Measurements from ENCODE around the gene GUF1. TPM values are rescaled to one million over a fixed set of nuclear protein-coding genes. Genes with fewer than 3 reads are reported as not detected.

Gene GUF1
- total and polyA plus RNA-seq, 2 of the 13 experiments (the other 11 are each of a cell fraction or from before 2014, with no cell fraction given): 10.3 to 24.6 TPM

DNA sequence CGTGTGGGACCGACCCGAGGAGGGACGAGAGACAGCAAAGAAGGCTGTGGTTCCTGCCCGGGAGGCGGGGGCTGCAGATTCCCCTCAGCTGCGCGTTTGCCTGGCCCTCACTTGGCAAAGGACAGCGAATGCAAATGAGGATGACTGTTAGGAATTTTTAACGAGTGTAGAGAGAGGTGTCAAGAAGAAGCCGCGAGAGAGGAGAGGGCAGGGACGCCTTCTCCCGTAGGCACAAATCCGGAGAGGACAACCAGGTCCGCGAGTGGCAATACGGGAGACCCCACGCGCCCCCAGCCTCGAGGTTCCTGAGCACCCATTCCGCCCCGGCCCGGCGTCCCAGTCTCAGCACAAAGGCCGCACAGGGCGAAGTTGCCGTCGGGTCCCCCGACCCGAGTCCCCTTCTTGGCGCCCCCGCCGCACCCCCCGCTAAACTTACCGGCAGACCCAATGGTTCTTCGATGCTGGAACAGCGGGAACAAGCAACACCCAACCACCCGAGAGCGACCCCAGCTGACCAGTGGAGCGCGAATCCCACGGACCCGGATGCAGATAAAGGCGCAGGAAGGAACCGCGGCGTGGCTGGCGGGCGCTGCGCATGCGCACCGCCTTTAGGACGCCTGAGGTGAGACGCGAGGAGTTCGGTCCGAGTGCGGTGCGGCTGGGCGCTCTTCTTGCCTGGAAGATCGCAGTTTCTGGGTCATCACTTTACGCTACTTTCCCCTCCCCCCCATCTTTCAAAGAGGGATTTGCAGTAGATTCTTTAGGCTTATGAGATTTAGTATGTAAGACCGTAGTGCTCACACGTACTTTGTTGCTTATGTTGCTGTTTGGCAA lies 48.0 kb downstream of the GUF1 start, which contains the start of gene GNPDA2 (continued):
- TF ChIP-seq MED8 (CRISPR knock-in tag; IDR thresholded peaks at IDR 0.05; ENCODE audit: insufficient replicate concordance) (peak; percentile 28), ZFYVE20 (CRISPR knock-in tag; IDR thresholded peaks at IDR 0.05; ENCODE audit: borderline replicate concordance, low read depth) (0 out of 2 replicates have a peak, but pooled peaks have one; percentile 46), SOX6 (IDR thresholded peaks at IDR 0.05) (no peak), SOX6 (CRISPR knock-in tag; IDR thresholded peaks at IDR 0.05) (peak; percentile 36; the same call in 1 of the 2 replicates), ZNF589 (CRISPR knock-in tag; conservative IDR thresholded peaks at IDR 0.05) (no peak; the same call in 1 of the 2 replicates), ZC3H13 (CRISPR knock-in tag; IDR thresholded peaks at IDR 0.05) (no peak), ZKSCAN5 (CRISPR knock-in tag; IDR thresholded peaks at IDR 0.05) (no peak), SP1 (IDR thresholded peaks at IDR 0.05) (no peak), SP1 (CRISPR knock-in tag; IDR thresholded peaks at IDR 0.05) (0 out of 2 replicates have a peak, but pooled peaks have one; percentile 16), CBX2 (IDR thresholded peaks at IDR 0.05; ENCODE audit: low read depth, low read length) (no peak), CBX2 (CRISPR knock-in tag; IDR thresholded peaks at IDR 0.05; ENCODE audit: low read depth) (peak; percentile 61; the same call in 1 of the 2 replicates), HMGA1 (CRISPR knock-in tag; conservative IDR thresholded peaks at IDR 0.05) (no peak), EP300 (IDR thresholded peaks at IDR 0.05; ENCODE audit: low read depth in 2 of 2, low read length in 2 of 2) (no peak), EP300 (CRISPR knock-in tag; IDR thresholded peaks at IDR 0.05; ENCODE audit: borderline replicate concordance) (0 out of 2 replicates have a peak, but pooled peaks have one; percentile 25), FOSL1 (CRISPR knock-in tag; IDR thresholded peaks at IDR 0.05; ENCODE audit: borderline replicate concordance) (no peak), ZNF790 (CRISPR knock-in tag; IDR thresholded peaks at IDR 0.05; ENCODE audit: borderline replicate concordance) (peak; percentile 93; the same call in 1 of the 2 replicates), KLF15 (CRISPR knock-in tag; IDR thresholded peaks at IDR 0.05; ENCODE audit: borderline replicate concordance) (peak; percentile 53; the same call in 1 of the 2 replicates), CAMTA2 (CRISPR knock-in tag; IDR thresholded peaks at IDR 0.05; ENCODE audit: borderline replicate concordance) (peak; percentile 70; the same call in 1 of the 2 replicates)
- TF ChIP-seq, protein P1, sequence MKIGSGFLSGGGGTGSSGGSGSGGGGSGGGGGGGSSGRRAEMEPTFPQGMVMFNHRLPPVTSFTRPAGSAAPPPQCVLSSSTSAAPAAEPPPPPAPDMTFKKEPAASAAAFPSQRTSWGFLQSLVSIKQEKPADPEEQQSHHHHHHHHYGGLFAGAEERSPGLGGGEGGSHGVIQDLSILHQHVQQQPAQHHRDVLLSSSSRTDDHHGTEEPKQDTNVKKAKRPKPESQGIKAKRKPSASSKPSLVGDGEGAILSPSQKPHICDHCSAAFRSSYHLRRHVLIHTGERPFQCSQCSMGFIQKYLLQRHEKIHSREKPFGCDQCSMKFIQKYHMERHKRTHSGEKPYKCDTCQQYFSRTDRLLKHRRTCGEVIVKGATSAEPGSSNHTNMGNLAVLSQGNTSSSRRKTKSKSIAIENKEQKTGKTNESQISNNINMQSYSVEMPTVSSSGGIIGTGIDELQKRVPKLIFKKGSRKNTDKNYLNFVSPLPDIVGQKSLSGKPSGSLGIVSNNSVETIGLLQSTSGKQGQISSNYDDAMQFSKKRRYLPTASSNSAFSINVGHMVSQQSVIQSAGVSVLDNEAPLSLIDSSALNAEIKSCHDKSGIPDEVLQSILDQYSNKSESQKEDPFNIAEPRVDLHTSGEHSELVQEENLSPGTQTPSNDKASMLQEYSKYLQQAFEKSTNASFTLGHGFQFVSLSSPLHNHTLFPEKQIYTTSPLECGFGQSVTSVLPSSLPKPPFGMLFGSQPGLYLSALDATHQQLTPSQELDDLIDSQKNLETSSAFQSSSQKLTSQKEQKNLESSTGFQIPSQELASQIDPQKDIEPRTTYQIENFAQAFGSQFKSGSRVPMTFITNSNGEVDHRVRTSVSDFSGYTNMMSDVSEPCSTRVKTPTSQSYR (CRISPR knock-in tag; IDR thresholded peaks at IDR 0.05; ENCODE audit: borderline replicate concordance): peak; percentile 11; the same call in 1 of the 2 replicates
- TF ChIP-seq, protein P2, sequence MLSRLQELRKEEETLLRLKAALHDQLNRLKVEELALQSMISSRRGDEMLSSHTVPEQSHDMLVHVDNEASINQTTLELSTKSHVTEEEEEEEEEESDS (CRISPR knock-in tag; IDR thresholded peaks at IDR 0.05; ENCODE audit: borderline replicate concordance): no peak

Data from HepG2 (cell line).